GM10847 (cell line): ENCODE measurements around the gene MAP3K5.

Experiments used
- POLR2A ChIP-seq: IDR thresholded peaks from 2 replicates; pipeline ENCODE4 v1.6.1; 2011; ENCODE audit not compliant: insufficient read length; ENCODE audit errors: extremely low read depth

The MAP3K5 gene

DNA sequence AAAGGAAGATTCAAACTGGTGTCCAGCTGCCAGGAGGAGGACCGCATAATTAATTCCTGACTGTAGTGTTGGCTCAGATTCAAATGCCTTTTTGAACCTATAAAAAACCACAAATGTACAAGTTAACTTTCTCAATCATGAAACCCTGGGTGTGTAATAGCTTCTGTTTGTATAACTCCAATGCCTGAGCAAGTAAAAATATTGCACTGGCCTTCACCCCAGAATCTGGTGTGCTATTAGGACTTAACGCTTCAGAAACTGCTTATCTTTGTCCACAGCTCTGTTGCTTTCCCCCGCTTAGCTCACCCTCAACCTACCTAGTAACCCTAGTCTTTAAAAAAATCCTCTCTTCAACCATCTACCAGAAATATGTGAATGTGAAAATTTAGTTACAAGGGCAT lies 123.0 kb downstream of the MAP3K5 start:
- no peak for TF ChIP-seq POLR2A

DNA sequence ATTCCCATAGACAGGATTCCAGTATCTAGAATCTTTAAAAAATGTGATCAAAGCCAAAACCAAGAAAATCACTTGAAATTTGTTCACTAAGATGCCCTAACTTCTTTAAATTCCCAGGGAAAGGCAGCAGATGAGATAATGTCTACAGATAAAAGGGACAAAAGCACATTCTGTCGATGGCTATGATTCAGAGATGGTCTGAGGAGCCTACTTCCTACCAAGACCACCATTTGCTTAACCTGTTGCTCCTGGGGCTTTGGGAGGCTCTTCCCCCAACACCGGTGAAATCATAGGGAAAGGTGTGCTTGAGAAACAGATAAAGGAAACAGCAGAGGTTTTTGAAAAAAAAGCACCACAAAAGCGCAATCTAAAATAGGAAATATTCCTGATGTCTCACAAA lies 123.7 kb downstream of the MAP3K5 start:
- no peak for TF ChIP-seq POLR2A

DNA sequence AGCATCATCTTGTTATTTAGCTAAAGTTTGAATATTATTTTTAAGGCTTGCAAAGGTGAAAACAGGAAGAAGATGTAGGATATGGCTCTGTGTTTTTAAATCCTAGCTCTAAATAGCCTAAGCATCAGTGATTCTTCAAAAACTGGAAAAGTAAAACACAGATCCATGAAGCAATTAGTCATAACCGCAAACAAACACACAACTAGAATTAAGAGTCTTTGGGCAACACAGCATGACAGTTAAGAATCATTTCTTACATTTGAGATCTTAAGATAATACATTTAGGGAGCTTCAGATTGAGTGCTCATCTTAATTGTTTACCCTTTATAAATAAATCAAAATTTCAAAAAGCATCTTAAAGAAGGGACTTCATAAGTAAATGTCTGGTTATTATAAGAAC lies 126.2 kb downstream of the MAP3K5 start:
- TF ChIP-seq POLR2A = no peak

- TF ChIP-seq POLR2A = no peak
These were observed 129.7 kb downstream of the MAP3K5 start for GRCh38 chr6:136662347-136663237.

- TF ChIP-seq POLR2A = no peak
These were observed 131.6 kb downstream of the MAP3K5 start for GRCh38 chr6:136660727-136661126.

DNA sequence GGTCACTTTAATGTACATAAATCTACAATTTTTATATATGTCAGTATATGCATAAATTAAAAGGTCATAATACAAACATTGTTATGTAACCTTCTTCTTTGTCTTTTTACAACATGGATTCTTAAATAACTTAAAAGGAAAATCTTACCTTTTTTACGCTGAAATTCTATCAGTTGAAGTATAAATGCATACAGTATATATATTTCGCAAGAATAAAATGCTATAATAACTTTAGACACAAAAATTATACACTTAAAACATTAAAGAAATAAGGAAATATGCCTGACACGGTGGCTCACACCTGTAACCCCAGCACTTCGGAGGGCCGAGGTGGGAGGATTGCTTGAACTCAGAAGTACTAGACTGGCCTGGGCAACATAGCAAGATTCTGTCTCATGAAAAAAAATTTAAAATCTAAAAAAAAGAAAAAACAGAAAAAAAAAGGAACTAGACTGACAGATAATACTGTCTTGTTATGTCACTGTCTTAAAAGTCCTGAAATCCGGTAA lies 132.2 kb downstream of the MAP3K5 start:
- no peak for TF ChIP-seq POLR2A

GRCh38 chr6:136658711-136659110 lies 133.6 kb downstream of the MAP3K5 start:
- TF ChIP-seq POLR2A = no peak

- no peak for TF ChIP-seq POLR2A
These were observed 134.6 kb downstream of the MAP3K5 start for GRCh38 chr6:136657666-136658065.

- no peak for TF ChIP-seq POLR2A
These were observed 136.2 kb downstream of the MAP3K5 start for GRCh38 chr6:136656121-136656520.

- TF ChIP-seq POLR2A = no peak
These were observed 136.8 kb downstream of the MAP3K5 start for GRCh38 chr6:136655239-136656014.

- no peak for TF ChIP-seq POLR2A
These were observed 138.2 kb downstream of the MAP3K5 start for GRCh38 chr6:136654086-136654485.

DNA sequence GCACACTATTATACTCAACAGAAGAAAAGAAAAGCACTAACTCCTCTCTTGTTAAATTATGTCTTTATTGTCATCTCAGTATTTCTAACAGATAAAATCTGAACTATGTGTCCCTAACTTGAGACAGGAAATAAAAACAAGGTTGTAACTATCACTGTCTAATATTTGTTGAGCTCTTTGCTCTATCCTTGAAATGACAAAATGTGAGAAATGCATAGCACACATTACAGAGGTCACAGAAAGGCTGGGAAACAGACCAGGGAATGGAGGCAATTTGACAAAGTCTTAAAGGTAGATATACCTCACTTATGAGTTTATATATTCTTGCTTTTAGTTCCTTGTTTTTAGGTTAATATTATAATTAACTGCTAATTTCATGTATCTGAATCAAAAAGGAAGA lies 139.6 kb downstream of the MAP3K5 start:
- TF ChIP-seq POLR2A = no peak

DNA sequence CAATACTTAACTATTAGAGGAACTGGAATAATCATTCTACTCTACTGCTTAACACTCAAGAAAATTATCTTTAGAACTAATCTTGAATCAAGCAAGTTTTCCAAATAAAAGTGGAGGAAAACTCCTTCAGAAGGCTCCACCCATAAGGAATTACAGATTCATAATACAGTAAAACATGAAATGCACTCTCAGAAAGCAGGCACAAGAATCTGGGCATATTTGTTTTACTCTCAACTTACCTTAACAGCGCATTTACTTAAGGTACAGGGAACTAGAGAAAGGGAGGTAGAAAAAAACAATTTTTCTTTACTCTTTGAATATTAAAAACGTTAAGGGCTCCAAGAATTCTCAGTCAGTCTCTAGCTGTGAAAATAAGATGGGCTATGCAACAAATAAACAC lies 140.3 kb downstream of the MAP3K5 start:
- TF ChIP-seq POLR2A = no peak

DNA sequence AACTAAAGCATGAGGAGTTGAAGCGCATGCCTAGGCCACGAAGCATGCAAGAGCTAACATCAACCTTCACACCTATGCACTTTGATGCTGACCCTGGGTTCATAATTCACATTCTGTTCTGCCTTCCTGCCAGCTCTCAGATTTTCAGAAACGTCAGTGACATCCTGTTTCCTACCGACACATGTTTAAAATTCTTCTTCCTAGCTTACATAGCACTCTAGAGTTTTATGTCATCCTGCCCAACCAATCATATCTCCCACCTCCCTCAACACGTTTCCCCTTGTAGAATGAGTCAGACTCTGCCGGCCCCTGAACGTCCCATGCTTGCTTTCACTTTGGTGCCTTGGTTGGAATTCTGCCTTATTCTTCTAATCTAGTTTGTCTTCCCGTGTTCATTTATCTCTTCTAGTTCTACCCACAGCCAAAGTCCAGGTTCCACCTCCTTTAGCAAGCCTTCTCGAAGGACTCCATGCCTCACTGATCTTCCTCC lies 144.9 kb downstream of the MAP3K5 start:
- no peak for TF ChIP-seq POLR2A

DNA sequence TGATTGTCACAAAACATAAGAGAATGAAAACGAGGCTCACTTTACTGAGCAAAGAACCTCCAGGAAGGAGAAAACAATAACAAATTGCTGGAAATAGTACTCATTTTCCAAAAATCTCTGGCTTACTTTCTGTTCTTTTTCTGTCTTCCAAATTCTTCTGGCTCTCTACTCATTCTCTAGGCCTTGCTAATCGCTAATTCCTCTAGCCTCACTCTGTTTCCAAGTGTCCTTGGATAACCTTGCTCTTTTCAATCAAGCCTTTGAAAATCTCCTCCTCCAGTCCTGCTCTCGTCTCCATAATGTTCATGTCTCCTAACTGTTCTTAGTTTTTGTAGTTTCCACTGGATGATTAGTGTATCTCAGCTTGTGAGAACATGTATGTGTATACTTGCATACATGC lies 145.9 kb downstream of the MAP3K5 start:
- no peak for TF ChIP-seq POLR2A

DNA sequence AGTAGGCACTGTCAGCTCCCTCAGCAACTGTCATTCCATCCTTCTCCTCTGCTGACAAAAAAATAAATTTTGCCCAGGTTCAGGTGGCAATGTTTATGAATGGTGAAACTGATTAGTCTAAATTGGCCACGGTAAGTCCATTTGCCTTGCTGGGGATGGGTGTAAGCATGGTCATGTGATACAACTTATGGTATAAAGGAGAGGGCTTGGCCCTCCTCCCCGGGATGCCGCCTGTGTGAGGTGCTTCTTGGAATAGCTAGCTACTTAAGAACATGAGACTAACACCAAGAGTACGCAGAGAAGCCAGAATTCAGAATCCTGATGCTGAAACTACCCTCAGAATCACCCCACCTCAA lies 147.7 kb downstream of the MAP3K5 start:
- TF ChIP-seq POLR2A = no peak

GRCh38 chr6:136643850-136644596 lies 148.3 kb downstream of the MAP3K5 start:
- no peak for TF ChIP-seq POLR2A
